Osteoblast (primary cell): ENCODE measurements around the gene WNT7B. TPM values are rescaled to one million over a fixed set of nuclear protein-coding genes. Genes with fewer than 3 reads are reported as not detected.

Source experiments
- DNase-seq: peaks from one replicate; pipeline ENCODE4 v3.0.0; 2011; ENCODE audit warnings: low spot score, mixed read lengths; ENCODE audit not compliant: insufficient read length; ENCODE audit errors: missing footprints
- H2AFZ ChIP-seq: 2 replicates; pipeline ENCODE4 v1.6.0; 2011; ENCODE audit warnings: mild to moderate bottlenecking, low read length
- H3K27ac ChIP-seq: 2 replicates; pipeline ENCODE4 v1.5.1; 2011; ENCODE audit warnings: mild to moderate bottlenecking, low read depth, low read length, moderate library complexity
- H3K27me3 ChIP-seq: 2 replicates; pipeline ENCODE4 v1.6.0; 2012; ENCODE audit warnings: mild to moderate bottlenecking, control low read depth, inconsistent platforms, low read length, moderate library complexity; ENCODE audit not compliant: insufficient read depth
- H3K36me3 ChIP-seq: 2 replicates; pipeline ENCODE4 v1.5.1; 2011; ENCODE audit warnings: mild to moderate bottlenecking, low read length, control low read depth, moderate library complexity; ENCODE audit not compliant: insufficient read depth
- H3K4me1 ChIP-seq: 2 replicates; pipeline ENCODE4 v1.5.1; 2011; ENCODE audit warnings: mild to moderate bottlenecking, low read length, control low read depth, moderate library complexity; ENCODE audit not compliant: insufficient read depth
- H3K4me2 ChIP-seq: 2 replicates; pipeline ENCODE4 v1.6.0; 2011; ENCODE audit warnings: mild to moderate bottlenecking, low read length; ENCODE audit not compliant: insufficient read depth
- H3K4me3 ChIP-seq: fragments of 200-600 bp; sonication (generic); 3 replicates; pipeline ENCODE4 v1.5.1; 2012; ENCODE audit warnings: mild to moderate bottlenecking, low read length, inconsistent platforms; ENCODE audit not compliant: insufficient read depth
- H3K79me2 ChIP-seq: 2 replicates; pipeline ENCODE4 v1.6.0; 2012; ENCODE audit warnings: mild to moderate bottlenecking, low read length, control low read depth, inconsistent platforms; ENCODE audit not compliant: insufficient read depth
- H3K9me3 ChIP-seq: 2 replicates; pipeline ENCODE4 v1.5.1; 2011; ENCODE audit warnings: low read depth, low read length, control low read depth
- H4K20me1 ChIP-seq: 2 replicates; pipeline ENCODE4 v1.6.0; 2012; ENCODE audit warnings: mild to moderate bottlenecking, low read length, control low read depth; ENCODE audit not compliant: insufficient read depth
- CTCF ChIP-seq: IDR thresholded peaks from 2 replicates; pipeline ENCODE4 v1.5.1; 2011; ENCODE audit warnings: mild to moderate bottlenecking, low read depth, low read length, moderate library complexity; ENCODE audit errors: extremely low read depth
- total RNA-seq: library from RNA; depleted of rRNA; stranded (reverse); fragments of >200 nt; gene quantifications from 2 replicates; pipeline ENCODE4 v1.2.3, GENCODE V29; 2012

WNT7B gene
- total RNA-seq, 1 donor: not detected

GRCh38 chr22:45972091-45972888 lies 4.7 kb downstream of the WNT7B start:
- Histone ChIP-seq H3K4me3 (peak overlapping the region; percentile 30), H3K27ac (no peak overlapping the region), H3K9me3 (no peaks in the 10 kb centered on the region), H3K36me3 (no peaks in the 10 kb centered on the region), H2AFZ (no peak overlapping the region), H3K4me1 (peaks cover 20% of the 10 kb centered on the region), H4K20me1 (peaks cover 14% of the 10 kb centered on the region), H3K4me2 (peak overlapping the region; percentile 72), H3K27me3 (peaks cover 53% of the 10 kb centered on the region), H3K79me2 (no peaks in the 10 kb centered on the region)
- DNase-seq: peak; percentile 93
- TF ChIP-seq CTCF: no peak

GRCh38 chr22:45971408-45972028 lies 5.4 kb downstream of the WNT7B start:
- Histone ChIP-seq H3K79me2 (no peaks in the 10 kb centered on the region), H3K27ac (no peak overlapping the region), H3K4me2 (peak overlapping the region; percentile 72), H3K4me3 (peak overlapping the region; percentile 62), H3K4me1 (peaks cover 20% of the 10 kb centered on the region), H2AFZ (peak overlapping the region; percentile 15), H3K27me3 (peaks cover 52% of the 10 kb centered on the region), H3K9me3 (no peaks in the 10 kb centered on the region), H4K20me1 (peaks cover 14% of the 10 kb centered on the region), H3K36me3 (no peaks in the 10 kb centered on the region)
- TF ChIP-seq CTCF: no peak
- DNase-seq: peak; percentile 89

- peak; percentile 90 for DNase-seq
- Histone ChIP-seq H3K27me3 (peaks cover 48% of the 10 kb centered on the region), H3K27ac (no peak overlapping the region), H3K9me3 (no peaks in the 10 kb centered on the region), H4K20me1 (peaks cover 14% of the 10 kb centered on the region), H3K36me3 (no peaks in the 10 kb centered on the region), H3K4me3 (peak overlapping the region; percentile 62), H2AFZ (no peak overlapping the region), H3K4me2 (peak overlapping the region; percentile 72), H3K4me1 (peaks cover 20% of the 10 kb centered on the region), H3K79me2 (no peaks in the 10 kb centered on the region)
- no peak for TF ChIP-seq CTCF
Measured at GRCh38 chr22:45970705-45971407, 6.1 kb downstream of the WNT7B start.
